Right cardiac atrium (tissue), 5 donors: ENCODE data around the gene OR52K2. TPM values are rescaled to one million over a fixed set of nuclear protein-coding genes. Genes with fewer than 3 reads are reported as not detected.
"Not testable (repeated sequence)": the region's sequence is repeated elsewhere in the genome, so short reads cannot be mapped to it uniquely, and the experiment has no call there.

Experiments
- ATAC-seq, 2 donors: fragments of 200-7000 bp; cut with Tn5 transposase; one replicate each; pipeline versions ENCODE4 v1.8.0 to v1.9.1; 2020; ENCODE audit warnings: moderate library complexity in 2 of 2, mild to moderate bottlenecking in 1 of 2
- DNase-seq, 3 donors: peaks; one replicate each; pipeline ENCODE4 v3.0.0-alpha.2; 2020
- H3K27ac ChIP-seq: one replicate; pipeline ENCODE4 v1.5.1; 2013; ENCODE audit warnings: mild to moderate bottlenecking, low read length, control low read depth, moderate library complexity
- H3K27me3 ChIP-seq: one replicate; pipeline ENCODE4 v1.6.1; 2013; ENCODE audit not compliant: control insufficient read depth, insufficient read depth
- H3K4me1 ChIP-seq: one replicate; pipeline ENCODE4 v1.6.1; 2013; ENCODE audit warnings: low read length; ENCODE audit not compliant: control insufficient read depth, insufficient read depth
- H3K4me3 ChIP-seq: one replicate; pipeline ENCODE4 v1.5.1; 2013; ENCODE audit warnings: low read length, control low read depth
- H3K9me3 ChIP-seq: one replicate; pipeline ENCODE4 v1.6.1; 2013; ENCODE audit warnings: low read length; ENCODE audit not compliant: control insufficient read depth
- WGBS: extraction: QIAGEN DNeasy Blood & Tissue Kit; methylation state at CpG from one replicate; pipeline ENCODE4 v1.1.7; 2013; 5-methylcytosine and 5-hydroxymethylcytosine counted together
- intact Hi-C, 4 donors: fragments of 100-400 bp; cut with DNase I; formaldehyde crosslinking; loops; one replicate each; pipeline versions ENCODE4 v1.11.0 to v1.14.0; 2022 to 2023
- polyA plus RNA-seq: library from polyadenylated mRNA; stranded (reverse); fragments of 200-250 nt; gene quantifications from one replicate; pipeline ENCODE4 v1.2.3, GENCODE V29; 2013
- total RNA-seq, 4 donors: library from RNA; stranded (reverse); fragmentation: NEBNext Ultra II Directional; extraction: Animal tissue kit (Norgen Biotek cat#: 25700); gene quantifications; one replicate each; pipeline ENCODE4 v1.2.1, GENCODE V29; 2021
- donor health status: healthy with polysubstance abuse.
- donor health status: DM: no; HTN: yes; CAD: no.
- donor health status: DM: no; HTN: no; CAD: no.
- donor health status: DM: no; HTN: yes; CAD: no; lungs with severe emphysema.
- donor health status: DM: yes; HTN: yes; CAD: no.

The OR52K2 gene
- total and polyA plus RNA-seq, 5 donors = 0.29 TPM; not detected in 4

DNA sequence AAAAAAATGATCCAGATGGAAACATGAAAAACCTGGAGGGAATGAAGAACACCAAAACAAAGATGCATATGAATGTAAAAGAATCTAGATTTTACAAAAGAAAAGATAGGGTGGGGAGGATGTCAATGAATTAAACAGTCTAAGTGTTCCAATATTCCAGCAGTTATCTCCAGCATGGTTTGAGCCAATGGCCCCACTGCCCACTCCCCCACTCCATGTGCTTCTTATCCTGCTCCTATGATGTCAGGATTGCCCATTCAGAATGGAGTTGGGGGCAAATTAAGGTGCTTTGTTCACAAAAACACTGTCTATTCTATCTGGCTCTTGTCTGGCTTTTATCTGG is 32.1 kb downstream of the OR52K2 start:
- Histone ChIP-seq H3K27me3 (no peaks in the 10 kb centered on the region), H3K9me3 (no peaks in the 10 kb centered on the region), H3K4me3 (no peak overlapping the region), H3K27ac (no peak overlapping the region), H3K4me1 (no peaks in the 10 kb centered on the region)
- ATAC-seq = no peak
- intact Hi-C loops = no loop called here
- no peak for DNase-seq

DNA sequence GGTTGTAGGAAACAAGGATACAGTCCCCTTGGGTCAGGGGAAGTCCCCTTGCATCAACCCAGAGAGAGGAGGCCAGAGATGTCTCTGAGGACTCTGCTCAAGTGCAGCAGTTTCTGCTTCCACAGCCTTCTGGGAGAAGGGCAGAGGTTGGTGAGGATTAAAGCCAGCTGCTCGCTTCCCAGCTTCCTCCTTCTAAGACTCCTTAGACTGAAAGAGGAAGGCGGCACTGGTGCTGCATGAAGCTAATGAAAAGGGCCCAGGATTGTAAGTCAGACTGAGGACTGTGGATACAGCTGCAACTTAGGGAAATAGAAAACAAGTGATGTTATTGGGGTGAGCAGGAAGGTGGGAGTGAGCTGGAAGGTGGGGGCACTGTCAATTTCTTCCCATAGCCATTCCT is 33.4 kb downstream of the OR52K2 start, which contains the start of gene OR52K1:
Gene OR52K1, plus strand, starts transcription at position 202 of the 400 bp plus-strand sequence. CDS start 6,255 bp downstream, outside the sequence.
- intact Hi-C loops = no loop called here
- Histone ChIP-seq H3K4me1 (no peaks in the 10 kb centered on the region), H3K27me3 (no peaks in the 10 kb centered on the region), H3K9me3 (no peaks in the 10 kb centered on the region), H3K27ac (no peak within 1 kb of the TSS), H3K4me3 (no peak within 1 kb of the TSS)
- ATAC-seq (no peak), DNase-seq (no peak)
- 61% methylated on average over 2 of the region's 2 CpGs for WGBS

DNA sequence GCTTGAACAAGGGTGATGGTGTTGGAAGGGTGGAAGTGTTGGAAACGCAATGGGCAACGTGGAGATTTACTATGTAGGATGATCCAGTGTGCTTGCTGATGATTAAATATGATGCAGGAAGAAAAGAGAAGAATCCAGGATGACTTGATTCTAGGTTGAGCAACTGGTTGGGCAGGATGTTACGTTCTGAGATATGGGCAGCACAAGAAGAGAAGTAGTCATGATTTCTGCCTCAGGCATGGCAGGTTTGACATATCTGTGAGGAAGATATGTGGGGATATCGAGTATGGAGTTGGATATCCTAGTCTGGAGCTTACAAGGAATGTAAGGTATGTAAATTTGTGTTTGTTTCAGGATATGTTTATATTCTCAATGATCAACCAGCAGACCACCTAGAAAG is 35.2 kb downstream of the OR52K2 start:
- WGBS = 66% methylated on average over 4 of the region's 4 CpGs
- DNase-seq = no peak
- no peak for ATAC-seq

DNA sequence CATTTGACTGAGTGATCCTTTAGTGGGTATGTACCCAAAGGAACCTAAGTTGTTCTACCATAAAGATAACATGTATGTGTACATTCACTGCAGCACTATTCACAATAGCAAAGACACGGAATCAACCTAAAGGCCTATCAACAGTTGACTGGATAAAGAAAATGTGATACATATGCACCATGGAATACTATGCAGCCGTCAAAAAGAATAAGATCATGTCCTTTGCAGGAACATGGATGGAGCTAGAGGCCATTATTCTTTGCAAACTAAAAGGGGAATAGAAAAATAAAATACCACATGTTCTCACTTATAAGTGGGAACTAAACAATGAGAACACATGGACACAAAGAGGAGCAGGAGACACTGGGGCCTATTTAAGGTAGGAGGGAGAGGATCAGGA is 42.3 kb downstream of the OR52K2 start:
- ATAC-seq, DNase-seq, H3K4me3 ChIP-seq, H3K27ac ChIP-seq, H3K4me1 ChIP-seq, H3K27me3 ChIP-seq, H3K9me3 ChIP-seq: not testable (repeated sequence)
- WGBS = 87% methylated on average over 2 of the region's 2 CpGs
- intact Hi-C loops = loop anchor here in 2 of 4 donors (5.0 kb wide), 1 partner anchor 304 kb away; no protein-coding TSS in a partner anchor

More for the DNA sequence above, 35.2 kb downstream of the OR52K2 start:
- Histone ChIP-seq H3K27ac (no peak overlapping the region), H3K9me3 (no peaks in the 10 kb centered on the region), H3K27me3 (no peaks in the 10 kb centered on the region), H3K4me3 (no peak overlapping the region), H3K4me1 (no peaks in the 10 kb centered on the region)
- intact Hi-C loops = no loop called here

DNA sequence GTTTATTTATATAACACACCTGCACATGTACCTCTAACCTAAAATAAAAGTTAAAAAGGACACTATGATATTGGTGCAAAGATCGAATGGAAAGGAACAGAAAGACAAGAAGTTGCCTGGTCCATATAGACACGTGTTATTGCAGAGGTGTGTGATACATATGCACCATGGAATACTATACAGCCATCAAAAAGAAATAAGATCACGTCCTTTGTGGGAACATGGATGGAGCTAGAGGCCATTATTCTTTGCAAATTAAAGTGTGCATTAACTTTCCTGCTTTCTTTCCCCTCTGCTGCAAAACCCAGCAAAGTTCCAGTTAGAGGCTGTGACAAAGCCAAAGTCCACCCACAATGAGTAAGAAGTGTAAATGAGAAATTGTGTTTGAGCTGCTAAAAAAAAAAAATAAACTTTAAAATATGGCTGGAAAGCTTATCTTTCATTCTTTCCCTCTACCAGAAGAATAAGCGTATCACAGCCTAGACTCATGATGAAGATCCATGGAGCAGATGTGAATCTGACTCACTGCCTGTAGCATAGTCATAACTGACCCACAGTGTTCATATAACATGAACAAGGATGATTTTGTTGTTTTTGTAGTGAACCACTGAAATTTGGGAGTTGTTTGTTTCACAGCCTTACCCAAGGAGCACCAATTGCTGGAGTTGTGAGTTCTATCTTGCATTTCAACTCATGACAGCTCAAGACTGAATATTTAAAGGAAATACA is 42.9 kb downstream of the OR52K2 start:
- Histone ChIP-seq H3K9me3 (no peaks in the 10 kb centered on the region), H3K4me3 (no peak overlapping the region), H3K4me1 (no peaks in the 10 kb centered on the region), H3K27me3 (no peaks in the 10 kb centered on the region), H3K27ac (no peak overlapping the region)
- intact Hi-C loops = loop anchor here in 3 of 4 donors (2.0 to 5.0 kb wide), 2 partner anchors 305 kb away; no protein-coding TSS in a partner anchor
- WGBS = 83% methylated on average over 4 of the region's 4 CpGs
- no peak for ATAC-seq
- no peak for DNase-seq

DNA sequence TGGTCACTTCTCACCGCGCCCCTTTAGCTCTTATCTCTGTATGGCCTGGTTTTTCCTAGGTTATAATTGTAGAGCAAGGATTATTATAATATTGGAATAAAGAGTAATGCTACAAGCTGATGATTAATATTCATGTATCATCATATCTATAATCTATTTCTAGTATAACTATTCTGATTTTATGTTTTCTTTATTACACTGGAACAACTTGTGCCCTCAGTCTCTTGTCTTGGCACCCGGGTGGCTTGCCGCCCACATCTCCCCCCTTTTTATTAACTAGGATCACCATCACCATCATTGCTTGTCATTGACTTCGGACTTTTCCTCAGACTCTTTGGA is 44.4 kb downstream of the OR52K2 start:
- H3K4me1 ChIP-seq = no peaks in the 10 kb centered on the region
- no peak overlapping the region for H3K27ac ChIP-seq
- ATAC-seq (no peak), DNase-seq (no peak)
- intact Hi-C loops = loop anchor here in 3 of 4 donors (2.0 to 5.0 kb wide), 2 partner anchors 306 to 307 kb away; no protein-coding TSS in a partner anchor
- WGBS = 37% methylated on average over 5 of the region's 5 CpGs
- H3K27me3 ChIP-seq = peaks cover 2% of the 10 kb centered on the region
- no peak overlapping the region for H3K4me3 ChIP-seq
- H3K9me3 ChIP-seq = no peaks in the 10 kb centered on the region

DNA sequence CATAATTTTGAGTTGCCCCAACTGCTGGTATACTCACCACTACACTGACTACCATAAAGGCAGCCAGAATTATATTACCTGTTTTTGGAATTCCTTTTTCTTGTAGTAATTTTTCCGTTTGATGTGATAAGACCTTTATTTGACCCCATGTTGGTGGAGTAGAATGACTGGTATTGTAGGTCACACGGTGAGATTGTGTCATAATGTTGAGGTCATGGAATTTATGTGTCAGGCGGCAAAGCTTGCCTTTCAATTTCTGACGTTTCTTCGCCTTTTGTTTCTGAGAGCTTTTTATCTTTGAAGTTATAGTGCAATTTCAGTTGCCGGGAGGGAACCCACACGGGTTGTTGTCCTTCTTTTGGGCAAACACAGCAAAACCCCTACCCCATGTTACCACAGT is 46.4 kb downstream of the OR52K2 start:
- ATAC-seq (no peak), DNase-seq (no peak)
- Histone ChIP-seq H3K27ac (no peak overlapping the region), H3K4me3 (no peak overlapping the region), H3K4me1 (no peaks in the 10 kb centered on the region), H3K9me3 (no peaks in the 10 kb centered on the region), H3K27me3 (peaks cover 2% of the 10 kb centered on the region)
- WGBS = 46% methylated on average over 7 of the region's 7 CpGs
- intact Hi-C loops = no loop called here

DNA sequence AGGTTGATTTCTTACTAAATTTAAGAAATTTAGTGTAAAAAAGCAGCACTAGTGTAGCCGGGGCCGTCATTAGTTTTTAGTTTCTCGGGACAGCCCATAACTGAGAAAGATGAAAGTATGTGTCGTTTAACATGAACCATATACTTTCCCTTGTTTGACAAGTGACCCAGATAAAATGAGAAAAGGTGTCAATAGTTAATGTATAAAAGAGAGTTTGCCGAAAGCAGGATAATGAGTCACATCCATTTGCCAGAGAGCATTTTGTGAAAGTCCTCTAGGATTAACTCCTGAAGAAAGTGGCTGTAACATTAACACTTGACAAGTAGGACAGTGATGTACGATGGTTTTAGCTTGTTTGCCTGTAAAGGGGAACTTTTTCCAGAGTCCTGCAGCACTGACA is 46.9 kb downstream of the OR52K2 start:
- intact Hi-C loops = no loop called here
- no peak overlapping the region for H3K4me3 ChIP-seq
- peaks cover 2% of the 10 kb centered on the region for H3K27me3 ChIP-seq
- DNase-seq (no peak), ATAC-seq (no peak)
- no peaks in the 10 kb centered on the region for H3K4me1 ChIP-seq
- 45% methylated on average over 6 of the region's 6 CpGs for WGBS
- H3K27ac ChIP-seq = no peak overlapping the region
- no peaks in the 10 kb centered on the region for H3K9me3 ChIP-seq

DNA sequence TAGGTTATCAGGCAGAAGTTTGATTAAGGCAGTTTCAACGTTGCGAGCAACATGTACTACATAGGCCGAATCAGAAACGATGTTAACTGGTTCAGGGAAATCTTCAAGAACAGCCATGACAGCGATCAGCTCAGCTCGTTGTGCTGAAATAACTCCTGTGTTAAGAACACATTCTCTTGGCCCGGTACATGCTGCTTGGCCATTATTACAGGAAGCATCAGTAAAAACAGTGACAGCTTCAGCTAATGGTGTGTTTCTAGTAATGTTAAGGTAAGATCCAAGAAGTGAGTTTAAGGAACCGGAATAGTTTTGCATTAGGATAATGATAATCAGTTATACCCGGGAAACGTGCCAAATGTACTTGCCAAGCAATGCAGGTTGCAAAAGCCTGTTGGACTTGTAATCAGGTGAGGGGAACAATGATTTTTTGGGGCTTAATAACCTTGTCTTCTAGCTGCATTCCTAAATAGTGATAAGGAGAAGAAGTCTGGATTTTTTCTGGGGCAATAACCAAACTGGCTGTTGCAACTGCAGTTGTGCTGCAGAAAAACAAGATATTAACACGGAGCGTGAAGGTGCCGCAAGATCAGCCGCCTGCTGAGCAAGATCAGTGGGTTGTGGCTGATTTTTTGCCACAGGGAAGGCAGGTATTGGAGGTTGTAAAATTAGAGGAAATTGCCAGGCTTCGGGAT is 47.6 kb downstream of the OR52K2 start:
- DNase-seq = no peak
- Histone ChIP-seq H3K4me3 (no peak overlapping the region), H3K9me3 (no peaks in the 10 kb centered on the region), H3K27ac (no peak overlapping the region), H3K27me3 (peaks cover 2% of the 10 kb centered on the region), H3K4me1 (no peaks in the 10 kb centered on the region)
- ATAC-seq = no peak
- intact Hi-C loops = no loop called here
- 36% methylated on average over 15 of the region's 15 CpGs for WGBS
